GM10847 (cell line): ENCODE measurements around the gene ST3GAL5.

Experiments used
- POLR2A ChIP-seq: IDR thresholded peaks from 2 replicates; pipeline ENCODE4 v1.6.1; 2011; ENCODE audit not compliant: insufficient read length; ENCODE audit errors: extremely low read depth

ST3GAL5 gene

GRCh38 chr2:85924522-85924921 is 35.7 kb upstream of the ST3GAL5 start:
- no peak for TF ChIP-seq POLR2A

GRCh38 chr2:85922199-85922598 is 33.4 kb upstream of the ST3GAL5 start:
- no peak for TF ChIP-seq POLR2A

GRCh38 chr2:85921659-85922058 is 32.9 kb upstream of the ST3GAL5 start:
- TF ChIP-seq POLR2A: no peak

- no peak for TF ChIP-seq POLR2A
These were observed 32.2 kb upstream of the ST3GAL5 start for GRCh38 chr2:85920810-85921545.

- TF ChIP-seq POLR2A: no peak
These were observed 29.4 kb upstream of the ST3GAL5 start for GRCh38 chr2:85917887-85918795.

GRCh38 chr2:85915606-85916303 is 27.0 kb upstream of the ST3GAL5 start:
- TF ChIP-seq POLR2A: no peak

- no peak for TF ChIP-seq POLR2A
These were observed 26.1 kb upstream of the ST3GAL5 start for GRCh38 chr2:85914922-85915321.

- no peak for TF ChIP-seq POLR2A
These were observed 25.4 kb upstream of the ST3GAL5 start for GRCh38 chr2:85913884-85914881.

GRCh38 chr2:85911814-85912692 is 23.3 kb upstream of the ST3GAL5 start:
- no peak for TF ChIP-seq POLR2A

- no peak for TF ChIP-seq POLR2A
These were observed 22.3 kb upstream of the ST3GAL5 start for GRCh38 chr2:85911097-85911496.

GRCh38 chr2:85909005-85909404 is 20.2 kb upstream of the ST3GAL5 start:
- no peak for TF ChIP-seq POLR2A

- no peak for TF ChIP-seq POLR2A
These were observed 19.7 kb upstream of the ST3GAL5 start for GRCh38 chr2:85908506-85908905.

- TF ChIP-seq POLR2A: no peak
These were observed 18.9 kb upstream of the ST3GAL5 start for GRCh38 chr2:85907671-85908157.

- no peak for TF ChIP-seq POLR2A
These were observed 18.0 kb upstream of the ST3GAL5 start for GRCh38 chr2:85906748-85907147.

- TF ChIP-seq POLR2A: no peak
These were observed 17.1 kb upstream of the ST3GAL5 start for GRCh38 chr2:85905891-85906290.
